Transverse colon (tissue), 4 donors: ENCODE results near the gene BBC3.

ENCODE experiments used
- EP300 ChIP-seq: sonication (generic); formaldehyde crosslinking; IDR thresholded peaks from one replicate; pipeline ENCODE4 v1.6.1; 2017; ENCODE audit warnings: antibody characterized with exemption, low read depth
- POLR2A ChIP-seq: fragments of 450-650 bp; IDR thresholded peaks from one replicate; pipeline ENCODE4 v1.6.1; 2016; ENCODE audit warnings: antibody characterized with exemption, mild to moderate bottlenecking, moderate library complexity
- POLR2AphosphoS5 ChIP-seq, 3 donors: sonication (generic); formaldehyde crosslinking; IDR thresholded peaks; one replicate each; pipeline ENCODE4 v1.6.1; 2016; ENCODE audit warnings: antibody characterized with exemption in 3 of 3
- TF ChIP-seq, protein P1 (sequence below), 5 experiments: fragments of 200-600 bp in 3 of 5; fragments of 450-650 bp in 2 of 5; sonication (generic) in 3 of 5; IDR thresholded peaks; 1 replicate in 2 of 5; 2 replicates in 3 of 5; pipeline ENCODE4 v1.5.1; 2016 to 2017; ENCODE audit warnings: antibody characterized with exemption in 5 of 5, inconsistent platforms in 3 of 5, mild to moderate bottlenecking in 2 of 5, moderate library complexity in 1 of 5

DNA sequence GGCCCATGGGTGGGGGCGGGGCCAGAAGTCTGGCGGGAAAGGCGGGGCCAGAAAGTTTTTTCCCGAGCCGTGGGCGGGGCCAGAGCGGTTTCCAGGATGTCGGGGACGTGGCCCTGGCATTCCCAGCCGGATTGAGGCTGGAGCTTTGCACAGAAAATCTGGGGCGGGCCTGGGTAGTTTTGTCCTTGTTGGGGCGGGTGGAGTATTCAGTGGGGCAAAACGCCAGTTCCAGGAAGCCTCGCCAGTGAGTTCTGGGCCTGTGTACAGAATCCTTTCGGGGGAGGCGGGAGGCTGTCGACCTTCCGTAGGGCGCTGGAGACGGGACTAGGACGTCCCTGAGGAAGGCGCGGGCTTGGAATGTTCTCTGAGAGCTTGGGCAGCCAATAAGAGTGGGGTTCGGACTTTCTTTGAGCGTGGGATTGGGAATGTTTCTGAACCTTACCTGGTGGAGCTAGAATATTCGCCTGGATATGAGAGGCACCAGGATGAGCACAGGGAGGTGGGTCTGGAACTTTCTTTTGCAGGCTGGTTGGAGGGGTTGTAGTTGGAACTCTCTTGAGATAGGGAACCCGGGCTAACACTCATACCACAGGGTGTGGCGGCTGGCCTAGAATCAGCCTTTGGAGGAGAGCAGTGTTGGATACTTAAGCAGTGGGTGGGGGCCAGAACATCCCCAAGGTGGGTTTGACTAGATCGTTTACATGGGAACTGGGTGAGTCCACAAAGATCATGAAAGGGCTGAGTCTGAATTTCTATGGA lies 26.6 kb upstream of the BBC3 start:
- TF ChIP-seq, protein P1, sequence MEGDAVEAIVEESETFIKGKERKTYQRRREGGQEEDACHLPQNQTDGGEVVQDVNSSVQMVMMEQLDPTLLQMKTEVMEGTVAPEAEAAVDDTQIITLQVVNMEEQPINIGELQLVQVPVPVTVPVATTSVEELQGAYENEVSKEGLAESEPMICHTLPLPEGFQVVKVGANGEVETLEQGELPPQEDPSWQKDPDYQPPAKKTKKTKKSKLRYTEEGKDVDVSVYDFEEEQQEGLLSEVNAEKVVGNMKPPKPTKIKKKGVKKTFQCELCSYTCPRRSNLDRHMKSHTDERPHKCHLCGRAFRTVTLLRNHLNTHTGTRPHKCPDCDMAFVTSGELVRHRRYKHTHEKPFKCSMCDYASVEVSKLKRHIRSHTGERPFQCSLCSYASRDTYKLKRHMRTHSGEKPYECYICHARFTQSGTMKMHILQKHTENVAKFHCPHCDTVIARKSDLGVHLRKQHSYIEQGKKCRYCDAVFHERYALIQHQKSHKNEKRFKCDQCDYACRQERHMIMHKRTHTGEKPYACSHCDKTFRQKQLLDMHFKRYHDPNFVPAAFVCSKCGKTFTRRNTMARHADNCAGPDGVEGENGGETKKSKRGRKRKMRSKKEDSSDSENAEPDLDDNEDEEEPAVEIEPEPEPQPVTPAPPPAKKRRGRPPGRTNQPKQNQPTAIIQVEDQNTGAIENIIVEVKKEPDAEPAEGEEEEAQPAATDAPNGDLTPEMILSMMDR (IDR thresholded peaks at IDR 0.05), result no peak
- TF ChIP-seq POLR2A, result peak; percentile 75
- TF ChIP-seq POLR2AphosphoS5 (IDR thresholded peaks at IDR 0.05), result peak; percentile 59 to 74 (median 67)
- no peak for TF ChIP-seq EP300
